H1 (cell line): ENCODE measurements around the gene PTTG1IP. TPM values are rescaled to one million over a fixed set of nuclear protein-coding genes. Genes with fewer than 3 reads are reported as not detected.

Source experiments
- CTCF ChIA-PET: fragments of 300-600 bp; sonication (Branson Sonifier 250); formaldehyde crosslinking; loops from one replicate; lab custom pipeline; 2021; ENCODE audit not compliant: partially characterized antibody; lab: Charles Lee
- POLR2A ChIA-PET: fragments of 300-600 bp; sonication (Branson Sonifier 250); formaldehyde crosslinking; loops from one replicate; lab custom pipeline; 2021; ENCODE audit warnings: inconsistent platforms; ENCODE audit not compliant: partially characterized antibody; lab: Charles Lee
- DNase-seq, 2 experiments: peaks; one replicate each; pipeline versions ENCODE4 v3.0.0 to v3.0.0-alpha.2; 2010 to 2022; ENCODE audit warnings: low spot score in 2 of 2, low read depth in 1 of 2, mixed read lengths in 1 of 2
- FAIRE-seq: peaks from 2 replicates; lab custom pipeline; 2011; peaks lifted over from hg19 to GRCh38; lab: Jason Lieb, UNC
- H2AFZ ChIP-seq: 2 replicates; pipeline ENCODE4 v1.8.1; 2012; ENCODE audit warnings: low read length, inconsistent platforms
- H2AK5ac ChIP-seq: 2 replicates; pipeline ENCODE4 v1.6.1; 2013; ENCODE audit warnings: low read depth, low read length
- H2BK120ac ChIP-seq: replicated peaks from 2 replicates; pipeline ENCODE3; 2013; ENCODE audit warnings: low read depth, low read length, inconsistent platforms
- H2BK12ac ChIP-seq: 2 replicates; pipeline ENCODE4 v1.6.1; 2013; ENCODE audit warnings: low read depth, low read length
- H2BK15ac ChIP-seq: 2 replicates; pipeline ENCODE4 v1.6.1; 2013; ENCODE audit warnings: low read length
- H2BK20ac ChIP-seq: 2 replicates; pipeline ENCODE4 v1.6.1; 2013; ENCODE audit warnings: low read length
- H2BK5ac ChIP-seq: 2 replicates; pipeline ENCODE4 v1.6.1; 2013; ENCODE audit warnings: low read depth, low read length
- H3K14ac ChIP-seq: 2 replicates; pipeline ENCODE4 v1.6.1; 2013; ENCODE audit warnings: inconsistent platforms; ENCODE audit not compliant: insufficient read length
- H3K18ac ChIP-seq: 2 replicates; pipeline ENCODE4 v1.6.1; 2013; ENCODE audit warnings: low read length; ENCODE audit errors: extremely low read depth
- H3K23ac ChIP-seq: 2 replicates; pipeline ENCODE4 v1.6.1; 2013; ENCODE audit warnings: inconsistent platforms; ENCODE audit not compliant: insufficient read length
- H3K23me2 ChIP-seq: 2 replicates; pipeline ENCODE4 v1.6.1; 2013; ENCODE audit warnings: low read depth, low read length
- H3K27ac ChIP-seq: 2 replicates; pipeline ENCODE4 v1.6.1; 2011; ENCODE audit warnings: low read depth, low read length, inconsistent platforms
- H3K27me3 ChIP-seq, 4 experiments: replicated peaks in 1 of 4; 1 replicate in 1 of 4; 2 replicates in 3 of 4; pipeline versions ENCODE4 v1.6.1 to v1.8.1; 2011 to 2013; ENCODE audit warnings: low read length in 3 of 4, mild to moderate bottlenecking in 3 of 4, inconsistent platforms in 2 of 4, mixed read lengths in 2 of 4, moderate library complexity in 1 of 4; ENCODE audit not compliant: control insufficient read depth in 3 of 4, insufficient read depth in 3 of 4; ENCODE audit errors: extremely low read depth in 1 of 4
- H3K36me3 ChIP-seq, 4 experiments: 2 replicates each; pipeline versions ENCODE4 v1.6.1 to v1.8.1; 2011 to 2013; ENCODE audit warnings: mild to moderate bottlenecking in 4 of 4, low read length in 3 of 4, moderate library complexity in 2 of 4, control low read depth in 1 of 4, inconsistent platforms in 1 of 4; ENCODE audit not compliant: insufficient read depth in 4 of 4, control insufficient read depth in 2 of 4
- H3K4ac ChIP-seq: replicated peaks from 2 replicates; pipeline ENCODE3; 2013; ENCODE audit warnings: low read length, low read depth, mixed read lengths, inconsistent platforms; ENCODE audit not compliant: insufficient read length
- H3K4me1 ChIP-seq, 4 experiments: replicated peaks in 1 of 4; 1 replicate in 1 of 4; 2 replicates in 3 of 4; pipeline versions ENCODE4 v1.6.1 to v1.8.1; 2011 to 2013; ENCODE audit warnings: low read length in 3 of 4, inconsistent platforms in 2 of 4, mixed read lengths in 1 of 4; ENCODE audit not compliant: insufficient read depth in 4 of 4, control insufficient read depth in 3 of 4
- H3K4me2 ChIP-seq, 2 experiments: 2 replicates each; pipeline versions ENCODE4 v1.6.1 to v1.8.1; 2011 to 2013; ENCODE audit warnings: low read depth in 2 of 2, low read length in 2 of 2, control low read depth in 1 of 2, inconsistent platforms in 1 of 2, mild to moderate bottlenecking in 1 of 2; ENCODE audit not compliant: insufficient read depth in 1 of 2
- H3K4me3 ChIP-seq, 4 experiments: fragments of 200-600, 300-600 bp in 1 of 4; sonication (generic), shearing (Covaris generic), sonication (Bioruptor Twin) in 1 of 4; 2 replicates each; pipeline versions ENCODE4 v1.5.1 to v1.8.1; 2011 to 2016; ENCODE audit warnings: low read length in 4 of 4, low read depth in 3 of 4, control low read depth in 2 of 4, inconsistent platforms in 2 of 4, mild to moderate bottlenecking in 2 of 4, mixed read lengths in 1 of 4, moderate library complexity in 1 of 4; ENCODE audit not compliant: insufficient read depth in 2 of 4; ENCODE audit errors: extremely low read depth in 1 of 4
- H3K56ac ChIP-seq: replicated peaks from 2 replicates; pipeline ENCODE3; 2013; ENCODE audit warnings: low read depth, mild to moderate bottlenecking, mixed read lengths, low read length, inconsistent platforms; ENCODE audit not compliant: insufficient read length
- H3K79me1 ChIP-seq: 2 replicates; pipeline ENCODE4 v1.6.1; 2013; ENCODE audit warnings: low read depth, low read length, control low read depth
- H3K79me2 ChIP-seq, 2 experiments: 2 replicates each; pipeline versions ENCODE4 v1.6.1 to v1.8.1; 2012 to 2013; ENCODE audit warnings: low read length in 2 of 2, mild to moderate bottlenecking in 2 of 2, inconsistent platforms in 1 of 2; ENCODE audit not compliant: insufficient read depth in 2 of 2, control insufficient read depth in 1 of 2
- H3K9ac ChIP-seq, 4 experiments: replicated peaks in 1 of 4; 1 replicate in 1 of 4; 2 replicates in 3 of 4; pipeline versions ENCODE4 v1.6.1 to v1.8.1; 2011 to 2013; ENCODE audit warnings: low read depth in 3 of 4, low read length in 3 of 4, control low read depth in 2 of 4, mild to moderate bottlenecking in 2 of 4, moderate library complexity in 2 of 4, inconsistent platforms in 1 of 4; ENCODE audit errors: extremely low read depth in 1 of 4
- H3K9me3 ChIP-seq, 2 experiments: 2 replicates each; pipeline versions ENCODE4 v1.6.1 to v1.8.1; 2012 to 2013; ENCODE audit warnings: mild to moderate bottlenecking in 2 of 2, moderate library complexity in 2 of 2, control low read depth in 1 of 2, inconsistent platforms in 1 of 2, low read depth in 1 of 2, low read length in 1 of 2, mixed read lengths in 1 of 2; ENCODE audit not compliant: insufficient read depth in 2 of 2
- H4K20me1 ChIP-seq, 2 experiments: replicated peaks in 1 of 2; 2 replicates each; pipeline versions ENCODE3 to v1.8.1; 2011 to 2013; ENCODE audit warnings: inconsistent platforms in 2 of 2, low read length in 2 of 2, mild to moderate bottlenecking in 1 of 2; ENCODE audit not compliant: insufficient read depth in 2 of 2, control insufficient read depth in 1 of 2
- H4K5ac ChIP-seq: 2 replicates; pipeline ENCODE4 v1.6.1; 2013; ENCODE audit warnings: low read length, low read depth, mixed read lengths, inconsistent platforms; ENCODE audit not compliant: insufficient read length
- H4K8ac ChIP-seq: 2 replicates; pipeline ENCODE4 v1.8.0; 2013; ENCODE audit warnings: mild to moderate bottlenecking, moderate library complexity, low read length, inconsistent platforms; ENCODE audit not compliant: insufficient read depth; ENCODE audit errors: extremely low read depth
- H4K91ac ChIP-seq: replicated peaks from 2 replicates; pipeline ENCODE3; 2013; ENCODE audit warnings: low read length, mixed read lengths, inconsistent platforms; ENCODE audit not compliant: insufficient read length
- ASH2L ChIP-seq: fragments of 200-600, 300-600 bp; sonication (generic); IDR thresholded peaks from one replicate; pipeline ENCODE4 v1.7.1; 2017; ENCODE audit warnings: low read length
- EP300 ChIP-seq, 2 experiments: IDR thresholded peaks; 1 replicate in 1 of 2; 2 replicates in 1 of 2; pipeline ENCODE4 v1.6.1; 2011 to 2012; ENCODE audit warnings: low read depth in 2 of 2, low read length in 2 of 2, mild to moderate bottlenecking in 2 of 2, borderline replicate concordance in 1 of 2, inconsistent platforms in 1 of 2, moderate library complexity in 1 of 2
- JUN ChIP-seq: IDR thresholded peaks from 2 replicates; pipeline ENCODE4 v1.6.1; 2011; ENCODE audit warnings: low read depth, mild to moderate bottlenecking, improper control_type of control experiment, low read length
- MAX ChIP-seq: IDR thresholded peaks from 2 replicates; pipeline ENCODE4 v1.6.1; 2012; ENCODE audit warnings: inconsistent platforms
- PHF8 ChIP-seq: fragments of 200-600 bp; sonication (generic); conservative IDR thresholded peaks from 2 replicates; pipeline ENCODE4 v1.7.1; 2012; ENCODE audit warnings: low read depth, mild to moderate bottlenecking, inconsistent platforms, low read length, moderate library complexity
- POLR2A ChIP-seq, 2 experiments: IDR thresholded peaks; 1 replicate in 1 of 2; 2 replicates in 1 of 2; pipeline ENCODE4 v1.6.1; 2011; ENCODE audit warnings: low read depth in 2 of 2, low read length in 2 of 2, mild to moderate bottlenecking in 2 of 2; ENCODE audit errors: control extremely low read depth in 1 of 2
- SIN3A ChIP-seq, 2 experiments: IDR thresholded peaks in 1 of 2; conservative IDR thresholded peaks in 1 of 2; 2 replicates each; pipeline ENCODE4 v1.6.1; 2011 to 2012; ENCODE audit warnings: low read length in 2 of 2, improper control_type of control experiment in 1 of 2, low read depth in 1 of 2, mild to moderate bottlenecking in 1 of 2
- SRF ChIP-seq: IDR thresholded peaks from 2 replicates; pipeline ENCODE4 v1.6.1; 2011; ENCODE audit warnings: mild to moderate bottlenecking, low read depth, low read length, moderate library complexity
- SUZ12 ChIP-seq: fragments of 200-600 bp; sonication (generic); IDR thresholded peaks from 2 replicates; pipeline ENCODE4 v1.6.1; 2012; ENCODE audit warnings: mild to moderate bottlenecking, inconsistent platforms, low read length, moderate library complexity, mixed read lengths
- TAF7 ChIP-seq: optimal IDR thresholded peaks from 2 replicates; pipeline ENCODE3; 2011; ENCODE audit warnings: low read depth, mild to moderate bottlenecking, inconsistent platforms, low read length, moderate library complexity, borderline replicate concordance
- WGBS, 2 experiments: shearing (Covaris generic) in 1 of 2; methylation state at CpG; one replicate each; pipeline versions ENCODE4 v1.1.6 to v1.1.7; 2013 to 2015; ENCODE audit warnings: low lambda C conversion rate in 2 of 2, mixed read lengths in 2 of 2, inconsistent platforms in 1 of 2, low coverage in 1 of 2, missing lambda C conversion rate in 1 of 2; ENCODE audit not compliant: insufficient replicate concordance in 2 of 2, insufficient coverage in 1 of 2, insufficient read length in 1 of 2; ENCODE audit errors: extremely low coverage in 1 of 2, missing lambda C conversion rate in 1 of 2; 5-methylcytosine and 5-hydroxymethylcytosine counted together
- polyA plus RNA-seq, 7 experiments: library from polyadenylated mRNA; depleted of rRNA in 3 of 7; stranded (reverse) in 5 of 7; unstranded in 2 of 7; fragments of >200 nt in 5 of 7; fragments of 200-250 nt in 2 of 7; gene quantifications; 1 replicate in 5 of 7; 2 replicates in 1 of 7; 4 replicates in 1 of 7; pipeline versions ENCODE4 v1.2.1 to v1.2.3, GENCODE V29; 2011 to 2013; ENCODE audit warnings: missing spikeins in 2 of 7, mixed read lengths in 2 of 7
- total RNA-seq: library from RNA; stranded (reverse); fragmentation: NEBNext Ultra II Directional; extraction: Animal tissue kit (Norgen Biotek cat#: 25700); gene quantifications from 2 replicates; pipeline ENCODE4 v1.2.1, GENCODE V29; 2021

Gene PTTG1IP
- total and polyA plus RNA-seq, 2 of the 8 experiments (the other 6 are each of a cell fraction or from before 2014, with no cell fraction given): 90.8 to 130 TPM

DNA sequence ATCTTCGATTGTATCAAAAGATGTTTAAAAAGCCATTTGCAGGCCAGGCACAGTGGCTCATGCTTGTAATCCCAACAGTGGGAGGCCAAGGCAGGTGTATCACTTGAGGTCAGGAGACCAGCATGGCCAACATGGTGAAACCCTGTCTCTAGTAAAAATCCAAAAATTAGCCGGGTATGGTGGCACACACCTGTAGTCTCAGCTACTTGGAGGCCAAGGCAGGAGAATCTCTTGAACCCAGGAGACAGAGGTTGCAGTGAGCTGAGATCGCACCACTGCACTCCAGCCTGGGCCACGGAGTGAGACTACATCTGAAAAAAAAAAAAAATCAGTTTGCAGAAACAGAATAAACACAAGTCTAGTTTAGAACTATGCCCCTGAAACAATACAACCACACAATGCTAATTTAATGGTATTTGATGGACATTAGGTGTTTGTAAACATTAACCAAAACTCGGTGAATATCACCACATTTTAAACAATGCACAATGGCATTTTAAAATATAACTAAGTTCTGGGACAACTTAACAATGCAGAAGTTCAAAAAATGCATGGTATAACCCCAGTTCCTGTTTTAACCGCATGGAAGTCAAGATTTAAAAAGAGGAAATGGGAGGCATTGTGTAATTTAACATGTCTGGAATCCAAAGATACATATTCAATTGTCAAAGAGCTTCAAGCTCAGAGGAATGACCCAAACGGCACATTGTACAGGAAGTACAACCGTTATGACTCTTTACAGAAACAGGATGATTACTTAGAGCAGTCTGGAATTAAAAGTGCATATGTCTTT lies 7.1 kb upstream of the PTTG1IP start:
- DNase-seq (no peak), FAIRE-seq (no peak)
- Histone ChIP-seq H2BK120ac (no peak overlapping the region), H3K14ac (no peak overlapping the region), H3K36me3 (no peaks in the 10 kb centered on the region), H3K9me3 (no peaks in the 10 kb centered on the region), H3K79me1 (no peaks in the 10 kb centered on the region), H3K4me2 (no peak overlapping the region), H3K4me1 (no peaks in the 10 kb centered on the region), H3K27ac (no peak overlapping the region), H3K23ac (no peak overlapping the region), H3K4me3 (no peak overlapping the region), H3K18ac (no peak overlapping the region), H3K56ac (no peak overlapping the region), H3K27me3 (peaks cover 0 to 6% (median 3%) of the 10 kb centered on the region in 4 experiments; a peak in 4 of 7 replicates), H4K91ac (no peak overlapping the region), H2BK5ac (no peak overlapping the region), H2BK20ac (no peak overlapping the region), H2BK12ac (no peak overlapping the region), H3K79me2 (no peaks in the 10 kb centered on the region), H3K4ac (no peak overlapping the region), H2BK15ac (no peak overlapping the region), H3K9ac (no peak overlapping the region), H3K23me2 (no peaks in the 10 kb centered on the region), H4K5ac (no peak overlapping the region), H2AK5ac (no peak overlapping the region), H2AFZ (no peak overlapping the region), H4K8ac (no peak overlapping the region), H4K20me1 (no peaks in the 10 kb centered on the region)
- WGBS, 2 experiments: 70% methylated on average over 8 of the region's 8 CpGs; no CpG with 5 or more reads in 1 of the 2 experiments
- CTCF ChIA-PET: interaction anchor here (4.4 kb wide), 1 partner anchor 13 kb away, joined by 43 read pairs; no protein-coding TSS in a partner anchor
- POLR2A ChIA-PET: no interaction called here
- TF ChIP-seq TAF7 (no peak), JUN (no peak), PHF8 (no peak), SIN3A (conservative IDR thresholded peaks at IDR 0.05 in 1 of 2, IDR thresholded peaks at IDR 0.05 in 1 of 2; ENCODE audit: low read depth in 1 of 2, low read length in 2 of 2) (no peak), ASH2L (no peak), POLR2A (IDR thresholded peaks at IDR 0.05; ENCODE audit: control extremely low read depth in 1 of 2, low read depth in 2 of 2, low read length in 2 of 2) (no peak), SUZ12 (no peak), EP300 (IDR thresholded peaks at IDR 0.05; ENCODE audit: borderline replicate concordance in 1 of 2, low read depth in 2 of 2, low read length in 2 of 2) (no peak), MAX (no peak), SRF (no peak)
